Pancreas (tissue), 10 donors: ENCODE results near the gene SMOC1. TPM values are rescaled to one million over a fixed set of nuclear protein-coding genes. Genes with fewer than 3 reads are reported as not detected.

Source experiments
- ATAC-seq, 4 donors: fragments of 200-7000 bp; cut with Tn5 transposase; one replicate each; pipeline versions ENCODE4 v1.8.0 to v1.9.1; 2020; ENCODE audit warnings: mild to moderate bottlenecking in 4 of 4, moderate library complexity in 4 of 4
- DNase-seq, 6 donors: peaks; one replicate each; pipeline ENCODE4 v3.0.0-alpha.2; 2020
- FAIRE-seq: peaks from 2 replicates; lab custom pipeline; 2012; peaks lifted over from hg19 to GRCh38; lab: Jason Lieb, UNC
- H3K27ac ChIP-seq, 4 donors: fragments of 200-600 bp; sonication (generic); 1 replicate in 3 of 4; 2 replicates in 1 of 4; pipeline versions ENCODE4 v1.5.0 to v1.8.0; 2020
- H3K27me3 ChIP-seq, 4 donors: fragments of 200-600 bp; one replicate each; pipeline ENCODE4 v1.8.0; 2021
- H3K36me3 ChIP-seq, 3 donors: fragments of 200-600 bp; sonication (generic) in 1 of 3; one replicate each; pipeline versions ENCODE4 v1.5.0 to v1.8.0; 2020 to 2021
- H3K4me1 ChIP-seq, 3 donors: fragments of 200-600 bp; one replicate each; pipeline ENCODE4 v1.8.0; 2021
- H3K4me3 ChIP-seq, 4 donors: fragments of 200-600 bp; sonication (generic) in 2 of 4; one replicate each; pipeline versions ENCODE4 v1.5.0 to v1.8.0; 2020 to 2021
- H3K9me3 ChIP-seq, 4 donors: fragments of 200-600 bp; one replicate each; pipeline ENCODE4 v1.8.0; 2021
- CTCF ChIP-seq, 4 donors: fragments of 200-600 bp; sonication (generic) in 3 of 4; IDR thresholded peaks; one replicate each; pipeline versions ENCODE4 v1.5.0 to v1.8.0; 2021; ENCODE audit warnings: antibody characterized with exemption in 4 of 4
- WGBS, 2 donors: extraction: QIAGEN DNeasy Blood & Tissue Kit; methylation state at CpG; one replicate each; pipeline ENCODE4 v1.1.7; 2013; 5-methylcytosine and 5-hydroxymethylcytosine counted together
- intact Hi-C, 3 donors: fragments of 100-400 bp; cut with DNase I; formaldehyde crosslinking; loops; one replicate each; pipeline versions ENCODE4 v1.11.1 to v1.14.2; 2022
- polyA plus RNA-seq, 2 donors: library from polyadenylated mRNA; stranded (reverse); fragments of 200-250 nt; gene quantifications; one replicate each; pipeline ENCODE4 v1.2.3, GENCODE V29; 2013
- total RNA-seq, 6 donors: library from RNA; stranded (reverse); fragmentation: NEBNext Ultra II Directional in 4 of 6; extraction: Animal tissue kit (Norgen Biotek cat#: 25700) in 4 of 6; gene quantifications; one replicate each; pipeline versions ENCODE4 v1.2.1 to v1.2.4, GENCODE V29; 2021 to 2023
- donor health status: healthy with polysubstance abuse.
- donor health status: DM: no; HTN: no; CAD: no; lungs with moderate emphysema.
- donor health status: DM: no; HTN: no; CAD: no.
- donor health status: control.
- donor health status: control.
- donor health status: Bipolar disorder and iron deficiency.
- donor health status: DM: yes; HTN: yes; CAD: no.
- donor health status: DM: no; HTN: no; CAD: no.
- donor health status: DM: no; HTN: no; CAD: no.
- donor health status: DM: yes; HTN: yes; CAD: no.

Gene SMOC1
- total and polyA plus RNA-seq, 8 donors: 2.2 to 55.7 (median 6.3) TPM

GRCh38 chr14:70061108-70061507, 181.9 kb downstream of the SMOC1 start:
- Histone ChIP-seq H3K4me3 (no peak overlapping the region), H3K4me1 (no peaks in the 10 kb centered on the region), H3K9me3 (no peaks in the 10 kb centered on the region), H3K27me3 (no peaks in the 10 kb centered on the region), H3K36me3 (no peaks in the 10 kb centered on the region), H3K27ac (no peak overlapping the region)
- FAIRE-seq (no peak), ATAC-seq (peak in 1 of 4 donors; percentile 78), DNase-seq (no peak)
- no peak for TF ChIP-seq CTCF (IDR thresholded peaks at IDR 0.05)
- WGBS, 2 donors: 78 to 84% methylated on average over 2 of the region's 2 CpGs
- intact Hi-C loops: no loop called here

- Histone ChIP-seq H3K27me3 (no peaks in the 10 kb centered on the region), H3K27ac (no peak overlapping the region), H3K4me1 (peaks cover 0 to 6% (median 0%) of the 10 kb centered on the region in 3 donors), H3K4me3 (no peak overlapping the region), H3K36me3 (no peaks in the 10 kb centered on the region), H3K9me3 (no peaks in the 10 kb centered on the region)
- no peak for ATAC-seq
- no peak for DNase-seq
- 69 to 72% methylated on average over 11 of the region's 11 CpGs for WGBS, 2 donors
- intact Hi-C loops: no loop called here
- no peak for TF ChIP-seq CTCF (IDR thresholded peaks at IDR 0.05)
- no peak for FAIRE-seq
These were observed 185.1 kb downstream of the SMOC1 start for GRCh38 chr14:70064136-70064865.

GRCh38 chr14:70067810-70068209, 188.6 kb downstream of the SMOC1 start:
- no peaks in the 10 kb centered on the region for H3K36me3 ChIP-seq
- DNase-seq (peak; percentile 56 to 74 (median 66)), FAIRE-seq (no peak), ATAC-seq (peak; percentile 90 to 99 (median 96))
- intact Hi-C loops: no loop called here
- no peak overlapping the region for H3K27ac ChIP-seq
- TF ChIP-seq CTCF (IDR thresholded peaks at IDR 0.05): no peak
- no peaks in the 10 kb centered on the region for H3K9me3 ChIP-seq
- no peaks in the 10 kb centered on the region for H3K27me3 ChIP-seq
- WGBS, 2 donors: 35 to 40% methylated on average over 5 of the region's 5 CpGs
- H3K4me1 ChIP-seq: peaks cover 0 to 6% (median 0%) of the 10 kb centered on the region in 3 donors
- H3K4me3 ChIP-seq: no peak overlapping the region

- no peak for FAIRE-seq
- Histone ChIP-seq H3K4me3 (no peak overlapping the region), H3K27me3 (no peaks in the 10 kb centered on the region), H3K36me3 (no peaks in the 10 kb centered on the region), H3K4me1 (peaks cover 0 to 6% (median 0%) of the 10 kb centered on the region in 3 donors), H3K27ac (no peak overlapping the region), H3K9me3 (no peaks in the 10 kb centered on the region)
- 75 to 82% methylated on average over 5 of the region's 5 CpGs for whole genome bisulfite sequencing, 2 donors
- intact Hi-C loops: no loop called here
- no peak for TF ChIP-seq CTCF (IDR thresholded peaks at IDR 0.05)
- DNase-seq: no peak
- ATAC-seq: no peak
These were observed 190.0 kb downstream of the SMOC1 start for GRCh38 chr14:70069186-70069585.

- peak; percentile 79 to 90 (median 82) for TF ChIP-seq CTCF (IDR thresholded peaks at IDR 0.05)
- Histone ChIP-seq H3K27ac (no peak overlapping the region), H3K36me3 (no peaks in the 10 kb centered on the region), H3K9me3 (no peaks in the 10 kb centered on the region), H3K27me3 (no peaks in the 10 kb centered on the region), H3K4me1 (peaks cover 6 to 17% (median 6%) of the 10 kb centered on the region in 3 donors), H3K4me3 (no peak overlapping the region)
- intact Hi-C loops: no loop called here
- FAIRE-seq: no peak
- peak; percentile 55 to 82 (median 75) for DNase-seq
- ATAC-seq: peak; percentile 78 to 90 (median 90)
- 44 to 45% methylated on average over 3 of the region's 3 CpGs for WGBS, 2 donors
These were observed 194.8 kb downstream of the SMOC1 start for GRCh38 chr14:70073924-70074566.
